Measurements from ENCODE around the gene HIC1. TPM values are rescaled to one million over a fixed set of nuclear protein-coding genes. Genes with fewer than 3 reads are reported as not detected.

HIC1 gene
- total RNA-seq, 2 donors from 2014 or later = 15.5 to 18.0 TPM

- DNase-seq (ENCODE audit: low spot score) = no peak
- no peak overlapping the region for H3K4me3 ChIP-seq
- H3K27ac ChIP-seq = no peak overlapping the region
- peaks cover 0 to 14% of the 10 kb centered on the region in 2 donors for H3K4me1 ChIP-seq
- TF ChIP-seq CTCF (IDR thresholded peaks at IDR 0.05) = no peak
- no peaks in the 10 kb centered on the region for H3K27me3 ChIP-seq
- no peaks in the 10 kb centered on the region for H3K9me3 ChIP-seq
- no peaks in the 10 kb centered on the region for H3K36me3 ChIP-seq
Observed at GRCh38 chr17:2018716-2019510, 36.0 kb upstream of the HIC1 start.

GRCh38 chr17:2019723-2020122, 35.2 kb upstream of the HIC1 start:
- H3K9me3 ChIP-seq = no peaks in the 10 kb centered on the region
- TF ChIP-seq CTCF (IDR thresholded peaks at IDR 0.05) = no peak
- no peak overlapping the region for H3K27ac ChIP-seq
- no peaks in the 10 kb centered on the region for H3K27me3 ChIP-seq
- peaks cover 0 to 17% of the 10 kb centered on the region in 2 donors for H3K4me1 ChIP-seq
- no peaks in the 10 kb centered on the region for H3K36me3 ChIP-seq
- no peak overlapping the region for H3K4me3 ChIP-seq
- DNase-seq (ENCODE audit: low spot score) = no peak

GRCh38 chr17:2020721-2021120, 34.2 kb upstream of the HIC1 start:
- Histone ChIP-seq H3K9me3 (no peaks in the 10 kb centered on the region), H3K36me3 (no peaks in the 10 kb centered on the region), H3K4me1 (peaks cover 0 to 24% of the 10 kb centered on the region in 2 donors), H3K27me3 (no peaks in the 10 kb centered on the region), H3K27ac (no peak overlapping the region), H3K4me3 (no peak overlapping the region)
- DNase-seq (ENCODE audit: low spot score) = no peak
- TF ChIP-seq CTCF (IDR thresholded peaks at IDR 0.05) = no peak

- Histone ChIP-seq H3K27ac (no peak overlapping the region), H3K9me3 (no peaks in the 10 kb centered on the region), H3K4me1 (peaks cover 0 to 33% of the 10 kb centered on the region in 2 donors), H3K4me3 (no peak overlapping the region), H3K36me3 (no peaks in the 10 kb centered on the region), H3K27me3 (no peaks in the 10 kb centered on the region)
- TF ChIP-seq CTCF (IDR thresholded peaks at IDR 0.05) = no peak
- DNase-seq (ENCODE audit: low spot score) = no peak
Observed at GRCh38 chr17:2022647-2023240, 32.2 kb upstream of the HIC1 start.

GRCh38 chr17:2023256-2023655, 31.6 kb upstream of the HIC1 start:
- peak overlapping the region in 1 of 2 donors; percentile 69 for H3K4me3 ChIP-seq
- H3K4me1 ChIP-seq = peaks cover 0 to 38% of the 10 kb centered on the region in 2 donors
- no peaks in the 10 kb centered on the region for H3K9me3 ChIP-seq
- TF ChIP-seq CTCF (IDR thresholded peaks at IDR 0.05) = no peak
- no peak overlapping the region for H3K27ac ChIP-seq
- no peak for DNase-seq (ENCODE audit: low spot score)
- no peaks in the 10 kb centered on the region for H3K27me3 ChIP-seq
- no peaks in the 10 kb centered on the region for H3K36me3 ChIP-seq
